ENCODE data around the gene CCDC148.
A peak's percentile ranks its signal among the peaks of the same experiment; 100 is the strongest.

DNA sequence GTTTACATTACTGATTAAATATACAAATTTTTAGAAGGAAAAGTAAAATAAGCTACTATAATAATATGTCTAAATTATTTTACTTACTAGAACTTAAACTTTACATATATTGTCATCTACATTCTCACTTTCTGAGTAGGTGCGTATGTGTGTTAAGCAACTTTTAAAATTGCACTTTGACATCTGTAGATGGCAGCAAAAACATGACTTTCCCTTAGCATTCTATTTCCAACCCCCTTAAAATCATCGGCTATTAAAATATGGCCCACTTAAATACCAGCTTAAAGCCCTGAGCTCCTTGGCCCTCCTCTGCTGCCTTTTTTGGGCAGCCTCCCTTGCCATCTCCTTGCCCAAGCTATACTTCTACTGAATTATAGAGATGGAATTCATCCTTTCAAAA, 276.9 kb downstream of the CCDC148 start:
- TF ChIP-seq CTCF (conservative IDR thresholded peaks at IDR 0.05; ENCODE audit: low read depth, low read length) (peak; percentile 64), EZH2phosphoT487 (IDR thresholded peaks at IDR 0.05; ENCODE audit: borderline replicate concordance, low read length) (no peak), EZH2 (IDR thresholded peaks at IDR 0.05; ENCODE audit: low read length, unreplicated experiment) (no peak)

Data from PC-3 (cell line).